Activated CD8-positive, alpha-beta memory T cell treated with anti-CD3 and anti-CD28 coated beads for 24 hours (primary cell): ENCODE data around the gene SPHK1.

ENCODE experiments used
- DNase-seq: peaks from one replicate; pipeline ENCODE4 v3.0.0-alpha.2; 2020

The SPHK1 gene

DNA sequence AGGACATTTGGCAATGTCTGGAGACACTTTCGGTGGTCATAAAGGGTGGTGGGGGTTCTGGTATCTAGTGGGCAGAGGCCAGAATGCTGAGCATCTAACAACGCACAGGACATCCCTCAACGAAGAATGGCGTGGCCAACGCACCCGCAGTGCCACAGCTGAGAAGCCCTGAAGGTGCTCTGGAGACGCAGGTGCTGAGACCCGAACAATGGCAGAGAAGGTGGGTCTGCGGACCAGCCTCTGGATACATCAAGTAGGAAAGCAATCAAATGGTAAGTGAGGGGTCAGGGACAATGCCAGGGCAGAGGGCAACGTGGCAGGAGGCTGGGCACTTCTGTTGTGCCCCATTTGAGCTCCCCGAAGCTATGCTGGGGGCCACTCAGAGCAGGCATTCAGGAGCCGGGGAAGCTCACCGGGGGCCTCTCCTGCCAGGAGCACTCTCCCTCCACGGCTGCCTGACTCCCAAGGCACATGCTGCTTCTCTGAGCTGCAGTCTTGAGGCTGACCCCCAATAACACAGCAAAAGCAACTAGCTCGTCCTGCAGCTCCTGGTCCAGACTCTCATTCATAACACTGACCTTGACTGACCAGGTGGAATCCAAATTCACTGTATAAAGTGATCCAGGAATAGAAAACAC lies 26.0 kb downstream of the SPHK1 start:
- no peak for DNase-seq

DNA sequence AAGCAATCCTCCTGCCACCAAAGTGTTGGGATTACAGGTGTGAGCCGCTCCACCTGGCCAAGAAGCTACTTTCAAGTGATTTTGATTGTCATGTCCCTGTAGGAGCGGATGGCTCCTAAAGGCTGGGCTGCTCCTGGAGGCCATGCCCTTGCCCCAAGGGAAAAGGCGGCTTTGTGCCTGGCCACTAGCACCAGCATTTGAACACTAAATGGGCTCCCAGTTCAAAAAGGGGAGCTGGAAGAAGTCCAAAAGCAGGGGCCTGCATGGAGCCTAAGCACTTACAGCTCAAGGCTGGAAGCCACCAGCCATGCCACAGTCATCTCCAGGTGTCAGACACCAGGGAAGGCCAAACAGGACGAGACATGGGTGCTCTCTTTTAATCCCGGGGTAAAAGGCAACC lies 26.8 kb downstream of the SPHK1 start:
- no peak for DNase-seq

DNA sequence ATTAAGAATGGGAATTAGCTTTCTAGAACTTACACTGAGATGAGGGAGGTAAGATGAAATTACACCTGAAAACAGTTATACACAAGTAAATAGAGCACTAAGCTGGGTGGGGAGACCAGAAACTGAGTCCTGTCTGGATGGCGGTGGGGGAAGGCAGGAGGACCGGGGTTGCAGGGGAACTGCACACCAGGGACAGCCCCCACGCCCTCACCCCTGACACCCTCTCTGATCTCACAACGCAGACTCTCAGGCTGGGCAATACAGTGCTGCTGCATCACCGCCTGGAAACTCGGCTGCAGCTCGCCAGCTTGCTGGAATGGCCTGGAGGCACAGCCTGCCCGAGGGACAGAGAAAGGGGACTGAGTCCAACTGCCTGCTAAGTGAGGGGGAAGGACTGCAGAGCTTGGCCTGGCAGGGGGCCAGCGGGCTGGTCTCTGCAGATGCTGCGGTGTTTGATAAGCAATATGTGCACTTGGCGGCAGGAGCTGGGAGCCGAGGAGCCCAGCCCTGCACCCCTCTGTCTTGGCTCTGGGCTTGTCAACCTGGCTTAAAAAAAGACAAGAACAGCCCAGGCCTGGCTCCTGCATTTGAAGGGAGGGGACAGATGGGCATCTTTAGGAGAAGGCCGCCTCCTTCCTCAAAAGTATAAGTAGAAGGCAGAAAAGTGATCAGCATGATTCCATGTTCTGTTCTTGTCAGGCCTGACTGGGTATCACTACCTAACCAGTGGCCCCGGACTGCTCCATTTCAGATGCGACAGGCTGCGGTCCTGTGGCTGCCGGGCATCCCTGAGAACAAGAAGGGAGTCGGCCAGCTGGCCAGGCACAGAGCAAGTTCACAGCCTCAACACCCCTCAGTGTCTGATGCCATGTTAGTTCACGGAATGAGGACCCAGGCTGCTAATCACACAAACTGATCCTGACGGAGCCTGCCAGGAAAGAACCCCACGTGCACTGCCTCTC lies 30.2 kb downstream of the SPHK1 start:
- no peak for DNase-seq

DNA sequence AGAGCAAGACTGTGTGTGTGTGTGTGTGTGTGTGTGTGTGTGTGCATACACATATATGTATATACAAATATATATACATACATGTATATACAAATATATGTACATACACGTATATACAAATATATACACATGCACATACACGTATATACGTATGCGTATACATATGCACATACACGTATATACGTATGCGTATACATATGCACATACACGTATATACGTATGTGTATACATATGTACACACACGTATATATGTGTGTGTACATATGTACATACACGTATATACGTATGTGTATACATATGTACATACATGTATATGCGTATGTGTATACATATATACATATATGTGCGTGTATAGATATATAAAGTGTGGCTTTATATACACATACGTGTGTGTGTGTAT lies 31.4 kb downstream of the SPHK1 start:
- DNase-seq: no peak

DNA sequence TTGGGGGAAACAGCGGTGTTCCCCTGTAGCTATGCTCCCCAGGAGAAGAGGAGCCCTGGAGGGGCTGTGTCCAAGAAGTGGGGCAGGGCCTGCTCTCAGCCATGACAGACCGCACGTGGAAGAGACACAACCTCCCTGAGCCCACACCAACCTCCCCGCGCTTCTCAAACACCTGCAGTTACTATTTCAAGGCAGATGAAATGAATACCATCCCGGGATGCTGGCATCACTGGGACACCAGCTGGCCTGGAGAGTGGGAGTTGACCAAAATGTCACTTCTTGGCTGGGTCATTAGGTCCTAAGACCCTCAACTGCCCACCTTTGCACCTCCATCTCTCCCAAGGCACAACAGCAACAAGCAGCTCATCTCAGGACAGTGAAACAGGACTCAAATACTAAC lies 32.0 kb downstream of the SPHK1 start:
- DNase-seq: no peak

DNA sequence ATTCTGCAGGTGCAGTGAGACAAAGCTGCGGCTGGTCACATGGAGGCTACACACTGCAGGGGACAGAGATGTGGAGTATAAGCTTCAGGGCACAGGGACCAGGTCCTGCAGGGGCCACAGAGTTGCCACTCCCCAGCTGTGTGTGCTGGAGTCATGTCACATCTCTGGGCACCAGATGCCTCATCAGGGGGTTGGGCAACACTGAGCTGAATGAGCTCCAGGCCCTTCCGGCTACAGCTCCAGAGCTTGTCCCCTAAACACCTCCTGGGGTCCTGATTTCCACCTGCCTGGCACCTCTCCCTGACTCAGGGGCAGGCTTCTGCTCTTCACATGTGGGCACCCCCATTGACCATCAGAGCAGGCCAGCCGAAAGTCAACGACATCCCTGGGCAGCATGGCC lies 32.5 kb downstream of the SPHK1 start:
- DNase-seq: no peak

DNA sequence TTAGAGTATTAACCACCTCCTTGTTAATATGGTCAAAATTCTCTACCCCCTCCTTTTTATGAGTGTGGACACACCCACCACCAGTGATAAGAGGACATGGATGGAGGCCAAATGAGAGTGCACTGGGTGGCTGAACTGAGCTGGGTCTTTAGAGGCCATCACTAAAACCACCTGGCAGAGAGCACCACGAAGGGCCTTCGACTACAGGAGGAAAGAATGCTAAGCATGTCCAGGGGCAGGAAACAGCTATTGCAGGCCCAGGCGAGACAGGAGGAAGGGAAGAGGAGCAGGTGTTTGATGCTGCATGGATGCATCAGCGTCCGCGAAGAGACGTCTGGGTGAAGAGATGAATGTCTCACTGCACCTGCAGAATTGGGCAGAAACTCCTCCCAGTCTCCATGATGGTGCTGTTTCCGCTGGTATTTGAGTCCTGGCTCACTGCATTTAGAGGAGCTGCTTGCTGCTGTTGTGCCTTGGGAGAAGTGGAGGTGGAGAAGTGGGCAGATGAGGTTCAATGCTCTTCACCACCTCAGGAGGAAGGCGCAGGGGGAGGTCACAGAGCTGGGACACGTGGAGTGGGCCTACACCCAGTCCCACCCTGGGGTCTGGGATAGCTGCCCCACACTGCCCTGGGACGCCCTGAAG lies 33.2 kb downstream of the SPHK1 start:
- DNase-seq: no peak

DNA sequence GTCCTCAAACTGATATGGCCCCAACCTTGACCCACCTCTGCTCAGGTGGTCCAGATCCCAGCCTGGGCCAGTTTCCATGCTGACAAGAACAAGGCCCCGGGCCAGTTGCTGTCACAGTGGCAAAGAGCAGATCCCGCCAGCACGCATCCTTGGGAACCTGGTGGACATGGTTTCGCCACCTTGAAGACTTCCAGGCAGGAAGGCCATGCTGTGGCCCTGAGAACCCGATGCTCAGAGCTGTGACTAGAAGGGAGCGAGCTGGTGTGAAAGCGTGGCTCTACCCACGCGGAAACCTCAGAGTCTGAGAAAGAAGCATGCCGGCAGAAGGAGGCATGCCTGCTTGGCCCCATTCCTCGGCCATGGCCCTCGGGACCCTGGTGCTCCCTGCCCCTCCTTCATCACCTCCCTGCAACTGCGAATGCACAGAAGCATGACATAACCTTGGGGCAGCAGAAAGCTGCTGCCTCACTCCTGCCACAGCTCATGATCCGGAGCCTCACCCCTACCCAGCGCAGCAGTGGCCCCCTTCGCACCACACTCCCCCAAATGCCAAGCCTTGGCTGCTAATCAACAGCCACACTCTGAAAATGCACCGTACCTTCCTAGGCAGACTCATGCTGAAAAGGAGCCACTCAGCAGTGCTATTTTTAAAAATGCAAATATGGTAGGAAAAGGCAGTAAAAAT lies 35.3 kb downstream of the SPHK1 start:
- no peak for DNase-seq

DNA sequence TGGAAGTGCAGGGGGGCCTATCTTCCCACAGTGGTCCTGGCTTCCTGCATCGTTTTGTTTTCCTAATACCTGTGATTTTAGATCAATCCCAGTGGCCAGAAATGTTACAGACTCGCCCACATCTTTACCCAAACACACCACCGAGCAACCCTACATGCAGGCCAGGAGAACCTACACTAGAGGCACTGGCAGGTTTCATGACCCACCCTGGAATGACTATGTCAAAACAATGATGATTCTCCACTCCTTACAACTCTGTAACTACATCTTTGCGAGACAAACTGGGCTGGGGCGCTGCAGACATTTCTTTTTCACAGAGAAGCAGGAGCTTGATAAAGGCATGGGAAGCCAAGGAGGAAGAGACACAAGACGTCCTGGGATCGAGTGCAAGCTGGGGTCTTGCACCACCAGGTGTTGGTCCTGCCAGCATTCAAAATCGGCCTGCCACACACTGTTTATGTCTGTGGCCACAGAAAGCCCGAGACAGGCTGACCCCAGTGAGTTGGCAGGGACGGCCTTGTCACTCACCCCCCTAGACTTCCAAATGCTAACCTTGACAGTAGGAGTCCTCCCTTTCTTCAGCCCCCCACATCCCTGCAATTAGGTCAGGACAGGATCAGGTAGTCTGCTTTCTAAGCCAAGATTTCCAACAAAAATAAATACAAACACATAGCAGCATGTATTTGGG lies 36.1 kb downstream of the SPHK1 start:
- DNase-seq: no peak

DNA sequence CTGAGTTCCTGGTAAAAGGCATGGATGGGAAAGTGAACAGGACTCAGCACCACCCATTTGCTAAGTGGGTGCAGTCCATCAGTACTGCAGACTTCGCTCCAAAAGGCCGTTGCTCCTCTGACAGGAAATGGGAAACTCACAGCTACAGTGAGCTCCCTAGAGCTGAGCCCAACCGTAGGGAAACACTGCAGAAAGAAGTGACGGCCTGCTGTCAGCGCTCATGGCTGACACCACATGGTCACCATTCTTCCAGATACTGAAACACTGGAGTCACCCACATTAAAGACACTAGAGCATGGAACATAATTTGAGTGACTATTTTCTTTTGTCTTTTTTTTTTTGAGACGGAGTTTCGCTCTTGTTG lies 36.6 kb downstream of the SPHK1 start:
- no peak for DNase-seq

DNA sequence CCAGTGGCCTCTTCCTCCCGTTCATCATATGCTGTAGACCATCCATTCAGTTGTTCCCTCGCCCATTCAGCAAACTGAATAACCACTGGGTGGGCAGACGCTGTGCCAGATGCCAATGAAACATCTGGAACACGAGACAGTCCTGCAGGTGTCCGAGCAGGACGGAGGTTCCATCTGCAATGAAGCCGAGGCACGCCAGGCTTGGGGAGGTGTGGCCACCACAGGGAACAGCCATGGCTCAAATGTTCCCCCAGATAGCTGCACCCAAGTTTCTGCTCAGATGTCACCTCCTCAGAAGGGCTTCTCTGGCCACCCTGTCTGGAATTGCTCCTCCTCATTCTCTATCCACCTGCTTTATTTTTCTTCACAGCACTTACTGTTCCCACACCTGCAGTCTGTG lies 38.0 kb downstream of the SPHK1 start:
- no peak for DNase-seq

DNA sequence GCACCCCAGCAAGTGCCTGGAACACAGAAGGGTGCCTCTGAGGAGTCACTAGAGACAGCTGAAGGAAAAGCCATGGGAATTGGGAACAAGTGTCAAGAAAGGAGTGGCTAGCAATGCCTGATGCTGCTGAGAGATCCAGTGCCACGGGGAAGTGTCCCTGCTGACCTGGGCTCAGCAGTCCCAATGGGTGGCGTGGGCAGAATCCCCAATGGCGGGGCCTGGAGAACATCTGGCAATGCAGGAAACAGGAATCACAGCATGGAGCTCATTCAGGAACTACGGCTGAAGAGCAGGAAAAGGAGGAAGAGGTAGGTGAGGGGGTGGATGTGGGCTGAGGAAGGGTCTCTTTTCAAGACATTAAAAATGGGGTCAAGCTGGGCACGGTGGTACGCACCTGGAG lies 38.5 kb downstream of the SPHK1 start:
- no peak for DNase-seq

DNA sequence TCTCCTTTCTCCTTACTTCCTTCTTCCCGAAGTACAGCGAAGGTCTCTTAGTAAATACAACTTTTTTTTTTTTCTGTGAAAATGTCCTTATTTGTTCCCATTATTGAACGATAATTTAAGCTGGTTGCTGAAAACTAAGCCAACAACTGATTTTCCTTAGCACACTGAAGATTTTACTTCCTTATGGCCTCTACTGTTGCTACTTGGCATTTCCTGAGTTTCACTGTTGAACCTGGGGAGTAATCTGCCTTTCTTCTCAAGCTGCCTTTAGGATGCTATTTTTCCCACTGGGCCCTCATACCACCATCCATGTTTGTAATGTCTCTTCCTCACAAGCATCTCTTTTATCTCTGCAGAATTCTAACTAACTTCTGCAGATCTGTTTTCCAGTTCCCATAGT lies 42.4 kb downstream of the SPHK1 start:
- DNase-seq: no peak

DNA sequence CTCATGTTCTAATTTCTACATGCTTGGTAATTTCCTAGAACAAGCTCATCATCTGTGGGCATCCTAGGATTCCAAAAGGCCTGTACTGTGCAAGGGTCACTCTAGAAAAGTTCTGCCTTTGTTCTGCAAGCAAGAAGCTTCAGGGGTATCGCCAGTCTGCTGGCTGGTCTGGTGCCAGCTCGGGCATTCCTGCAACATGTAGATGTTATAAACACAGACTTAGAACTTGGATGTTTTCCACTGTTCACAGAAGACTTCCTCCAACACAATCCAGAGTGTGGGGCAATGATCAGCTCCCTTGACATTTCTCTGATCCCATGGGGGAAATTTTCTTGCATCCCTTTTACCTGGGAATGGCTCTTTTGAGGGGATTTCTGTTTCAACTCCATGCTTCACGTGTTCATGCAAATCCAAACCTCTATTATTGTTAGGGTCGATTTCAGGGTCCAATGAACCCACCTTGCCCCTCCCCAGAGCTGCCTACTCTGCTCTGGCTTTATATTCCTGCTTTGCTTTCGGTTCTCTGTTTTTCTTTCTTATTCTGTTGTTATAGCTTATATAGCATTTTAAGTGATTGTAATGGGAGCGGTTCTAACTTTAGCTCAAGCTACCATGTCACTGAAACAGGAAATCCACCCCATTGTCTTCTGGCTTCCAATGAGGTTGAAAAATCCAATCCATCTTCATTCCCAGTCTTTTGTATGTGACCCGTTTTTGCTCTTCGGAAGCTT lies 43.3 kb downstream of the SPHK1 start:
- no peak for DNase-seq

DNA sequence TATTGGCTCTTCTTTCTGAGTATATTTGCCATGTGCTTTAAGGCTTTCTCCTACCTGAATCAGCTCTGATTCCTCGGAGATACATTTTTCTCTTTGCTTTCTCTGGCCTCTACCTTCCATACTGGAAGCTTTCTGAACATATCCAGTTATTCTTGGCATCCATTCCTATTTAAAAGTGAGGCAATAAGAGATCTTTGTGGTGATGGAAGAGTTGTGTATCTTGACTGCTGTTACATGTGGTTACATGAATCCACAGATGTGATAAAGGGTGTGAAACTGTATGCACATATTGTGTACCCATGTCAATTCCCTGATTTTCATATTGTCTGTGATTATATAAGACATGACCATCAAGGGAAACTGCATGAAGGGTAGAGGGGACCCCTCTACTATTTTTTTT lies 44.1 kb downstream of the SPHK1 start:
- DNase-seq: no peak

DNA sequence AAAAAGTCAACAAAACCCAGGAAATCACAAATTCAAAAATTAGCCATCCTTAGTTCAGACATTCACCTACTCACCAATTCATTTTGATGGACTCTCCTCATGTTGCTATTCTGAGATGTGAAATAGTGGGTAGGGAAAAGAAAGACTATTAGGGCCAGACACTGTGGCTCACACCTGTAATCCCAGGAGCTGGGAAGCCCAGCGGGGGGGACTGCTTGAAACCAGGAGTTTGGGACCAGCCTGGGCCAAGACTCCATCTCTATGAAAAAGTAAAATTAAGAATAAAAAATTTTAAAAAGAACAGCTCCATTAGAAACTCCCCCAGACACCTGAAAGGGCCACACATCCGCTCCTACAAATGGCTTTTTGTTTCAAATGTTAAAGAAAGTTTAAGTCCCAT lies 47.1 kb downstream of the SPHK1 start:
- DNase-seq: no peak

DNA sequence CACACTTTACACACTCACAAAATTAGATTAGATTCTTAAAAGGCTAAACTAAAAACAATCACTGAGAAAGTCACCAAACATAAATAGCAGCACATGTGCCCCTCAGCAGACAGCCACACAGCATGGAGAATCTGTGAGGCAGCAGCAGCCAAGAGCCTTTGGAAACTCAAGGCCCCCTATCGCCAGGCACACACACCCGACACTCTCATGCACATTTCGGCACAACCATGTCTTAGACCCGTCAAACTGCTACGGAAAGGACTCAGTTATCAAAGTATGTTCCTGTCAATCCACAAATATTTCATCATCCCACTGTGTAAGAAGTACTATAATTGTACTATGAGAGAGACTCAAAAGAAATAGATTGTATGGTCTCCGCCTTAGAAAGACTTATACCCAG lies 47.6 kb downstream of the SPHK1 start:
- DNase-seq: no peak

DNA sequence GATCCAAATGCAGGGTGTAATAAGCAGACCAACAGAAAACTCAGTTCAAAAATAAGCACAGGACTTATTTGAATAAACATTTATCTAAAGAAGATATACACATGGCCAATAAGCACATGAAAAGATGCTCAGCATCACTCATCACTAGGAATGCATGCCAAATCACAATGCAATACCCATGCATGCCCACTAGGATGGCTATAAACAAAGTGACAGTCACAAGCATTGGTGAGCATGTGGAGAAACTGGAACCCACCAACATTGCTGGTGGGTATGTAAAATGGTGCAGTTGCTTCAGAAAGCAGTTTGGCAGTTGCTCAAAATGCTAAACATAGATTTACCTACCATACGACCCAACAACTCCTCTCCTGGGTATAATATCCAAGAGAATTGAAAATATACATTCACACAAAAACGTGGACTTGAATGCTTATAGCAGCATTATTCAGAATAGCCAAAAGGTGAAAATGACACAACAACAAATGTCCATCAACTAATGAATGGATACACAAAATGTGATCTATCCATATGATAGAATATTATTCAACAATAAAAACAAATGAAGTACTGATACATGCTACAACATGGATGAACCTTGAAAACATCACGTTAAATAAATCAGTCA lies 48.4 kb downstream of the SPHK1 start:
- DNase-seq: no peak

DNA sequence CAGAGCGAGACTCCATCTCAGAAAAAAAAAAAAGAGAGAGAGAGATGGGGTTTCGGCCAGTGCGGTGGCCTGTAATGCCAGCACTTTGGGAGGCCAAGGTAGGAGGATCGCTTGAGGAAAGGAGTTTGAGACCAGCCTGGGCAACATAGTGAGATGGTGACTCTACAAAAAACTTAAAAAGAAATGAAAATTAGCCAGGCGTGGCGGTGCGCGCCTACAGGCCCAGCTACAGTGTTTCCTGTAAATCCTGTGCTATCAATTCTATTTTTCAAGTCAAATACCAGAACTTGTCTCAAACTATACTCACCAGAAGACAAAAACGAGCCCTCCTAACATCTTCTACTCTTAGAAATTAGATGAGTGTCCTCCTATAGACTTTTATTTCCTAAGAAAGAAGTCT lies 49.3 kb downstream of the SPHK1 start:
- no peak for DNase-seq

DNA sequence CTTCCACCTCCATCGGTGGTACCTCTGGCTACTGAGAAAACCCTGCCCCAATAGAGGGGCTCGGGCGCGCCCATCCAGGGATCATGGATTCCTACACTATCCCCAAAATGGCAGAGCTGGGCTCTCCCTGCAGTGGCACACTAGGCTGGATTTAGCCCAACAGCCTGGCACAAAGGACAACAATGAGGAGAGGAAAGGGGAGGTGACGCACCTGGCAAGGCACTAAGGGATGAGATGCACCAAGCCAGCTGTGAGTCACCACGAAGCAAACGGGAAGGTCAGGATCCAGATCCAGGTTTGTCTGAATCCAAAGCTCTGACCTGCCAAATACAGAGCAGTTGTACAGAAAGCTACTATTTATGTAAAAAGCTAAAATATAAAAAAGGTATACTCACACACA lies 50.5 kb downstream of the SPHK1 start:
- DNase-seq: no peak

DNA sequence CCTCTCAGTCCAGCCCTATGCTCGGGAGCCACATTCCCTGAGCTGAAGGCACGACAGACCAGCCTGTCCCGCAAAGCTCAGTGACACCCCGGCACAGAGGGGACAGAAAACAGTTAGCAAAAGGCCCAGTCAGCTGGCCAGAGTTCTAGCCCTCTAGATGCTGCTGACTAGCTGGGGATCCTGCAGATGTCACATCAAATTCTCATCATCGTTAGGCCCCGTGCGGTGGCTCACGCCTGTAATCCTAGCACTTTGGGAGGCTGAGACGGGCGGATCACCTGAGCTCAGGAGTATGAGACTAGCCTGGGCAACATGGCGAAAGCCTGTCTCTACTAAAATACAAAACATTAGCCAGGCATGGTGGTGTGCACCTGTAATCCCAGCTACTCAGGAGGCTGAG lies 51.3 kb downstream of the SPHK1 start:
- DNase-seq: no peak
